GM19043 (cell line): ENCODE results near the gene DPM1.
"Not testable (repeated sequence)": the region's sequence is repeated elsewhere in the genome, so short reads cannot be mapped to it uniquely, and the experiment has no call there.

Source experiments
- ATAC-seq: cut with Tn5 transposase; IDR thresholded peaks from one replicate; pipeline ENCODE4 v1.9.1; 2021; ENCODE audit warnings: low read depth; ENCODE audit not compliant: unreplicated experiment

The DPM1 gene

GRCh38 chr20:50980851-50981713, 22.8 kb upstream of the DPM1 start:
- no peak for ATAC-seq

GRCh38 chr20:50980071-50980681, 21.8 kb upstream of the DPM1 start:
- no peak for ATAC-seq

- ATAC-seq: not testable (repeated sequence)
Measured at GRCh38 chr20:50978533-50978932, 20.2 kb upstream of the DPM1 start.

- ATAC-seq: no peak
Measured at GRCh38 chr20:50977066-50978021, 19.0 kb upstream of the DPM1 start.

- no peak for ATAC-seq
Measured at GRCh38 chr20:50975701-50976330, 17.5 kb upstream of the DPM1 start.

- ATAC-seq: no peak
Measured at GRCh38 chr20:50969912-50970311, 11.6 kb upstream of the DPM1 start.

- no peak for ATAC-seq
Measured at GRCh38 chr20:50969435-50969834, 11.1 kb upstream of the DPM1 start.

- ATAC-seq: no peak
Measured at GRCh38 chr20:50968289-50968688, 10.0 kb upstream of the DPM1 start.

- no peak for ATAC-seq
Measured at GRCh38 chr20:50967586-50967985, 9.3 kb upstream of the DPM1 start.

- no peak for ATAC-seq
Measured at GRCh38 chr20:50959543-50960126, 1.3 kb upstream of the DPM1 start.

GRCh38 chr20:50958615-50959542, 547 bp upstream of the DPM1 start, which contains the start of gene MOCS3:
MOCS3 (plus strand) TSS chr20:50958818; CDS start chr20:50958843, 25 bp downstream.
- ATAC-seq: peak; percentile 71

- ATAC-seq: no peak
Measured at GRCh38 chr20:50957276-50957675, 1.1 kb downstream of the DPM1 start.

GRCh38 chr20:50953821-50954220, 4.5 kb downstream of the DPM1 start:
- no peak for ATAC-seq

GRCh38 chr20:50953196-50953595, 5.1 kb downstream of the DPM1 start:
- no peak for ATAC-seq

GRCh38 chr20:50948132-50948785, 10.1 kb downstream of the DPM1 start:
- no peak for ATAC-seq

- no peak for ATAC-seq
Measured at GRCh38 chr20:50943069-50943468, 15.3 kb downstream of the DPM1 start.

GRCh38 chr20:50933589-50933988, 24.7 kb downstream of the DPM1 start:
- no peak for ATAC-seq

- ATAC-seq: no peak
Measured at GRCh38 chr20:50932691-50933280, 25.5 kb downstream of the DPM1 start.
